Left renal cortex interstitium (tissue), 4 donors: ENCODE data around the gene PEX10. TPM values are rescaled to one million over a fixed set of nuclear protein-coding genes. Genes with fewer than 3 reads are reported as not detected.
"Not testable (repeated sequence)": the region's sequence is repeated elsewhere in the genome, so short reads cannot be mapped to it uniquely, and the experiment has no call there.

ENCODE experiments used
- DNase-seq, 4 donors: peaks; one replicate each; pipeline ENCODE4 v3.0.0-alpha.2; 2013; ENCODE audit warnings: low read depth in 4 of 4, low spot score in 2 of 4, missing footprints in 1 of 4
- polyA plus RNA-seq, 4 donors: library from polyadenylated mRNA; unstranded; fragments of 120-200 nt; gene quantifications; one replicate each; pipeline ENCODE4 v1.2.1, GENCODE V29; 2013; ENCODE audit not compliant: insufficient read length in 4 of 4

PEX10 gene
- polyA plus RNA-seq, 4 donors: 20.3 to 31.1 (median 27.1) TPM

GRCh38 chr1:2443277-2444137 lies 31.1 kb upstream of the PEX10 start:
- no peak for DNase-seq

GRCh38 chr1:2442661-2443060 lies 30.3 kb upstream of the PEX10 start:
- no peak for DNase-seq

- no peak for DNase-seq
Measured at GRCh38 chr1:2441746-2442145, 29.4 kb upstream of the PEX10 start.

GRCh38 chr1:2440346-2440745 lies 28.0 kb upstream of the PEX10 start:
- not testable (repeated sequence) for DNase-seq

- DNase-seq: no peak
Measured at GRCh38 chr1:2439369-2439768, 27.0 kb upstream of the PEX10 start.

GRCh38 chr1:2438641-2439040 lies 26.3 kb upstream of the PEX10 start:
- no peak for DNase-seq

- DNase-seq: no peak
Measured at GRCh38 chr1:2438038-2438437, 25.7 kb upstream of the PEX10 start.

GRCh38 chr1:2437617-2438016 lies 25.3 kb upstream of the PEX10 start:
- DNase-seq: no peak

GRCh38 chr1:2436876-2437275 lies 24.5 kb upstream of the PEX10 start:
- no peak for DNase-seq

- DNase-seq: no peak
Measured at GRCh38 chr1:2435746-2436355, 23.5 kb upstream of the PEX10 start.

GRCh38 chr1:2435091-2435490 lies 22.7 kb upstream of the PEX10 start:
- DNase-seq: no peak

GRCh38 chr1:2433936-2434655 lies 21.7 kb upstream of the PEX10 start:
- no peak for DNase-seq

GRCh38 chr1:2433196-2433595 lies 20.8 kb upstream of the PEX10 start:
- no peak for DNase-seq

GRCh38 chr1:2432441-2432844 lies 20.1 kb upstream of the PEX10 start:
- DNase-seq: no peak

- no peak for DNase-seq
Measured at GRCh38 chr1:2431518-2431917, 19.2 kb upstream of the PEX10 start.

GRCh38 chr1:2431103-2431502 lies 18.7 kb upstream of the PEX10 start:
- no peak for DNase-seq

- DNase-seq: no peak
Measured at GRCh38 chr1:2430592-2430973, 18.2 kb upstream of the PEX10 start.

- DNase-seq: no peak
Measured at GRCh38 chr1:2429780-2430591, 17.6 kb upstream of the PEX10 start.

GRCh38 chr1:2428490-2428889 lies 16.1 kb upstream of the PEX10 start:
- no peak for DNase-seq

GRCh38 chr1:2427976-2428375 lies 15.6 kb upstream of the PEX10 start:
- no peak for DNase-seq

- no peak for DNase-seq
Measured at GRCh38 chr1:2427051-2427450, 14.7 kb upstream of the PEX10 start.
